NCI-H146 treated with DMSO at 0.1 percent for 48 hours (cell line): ENCODE results near the gene GSG1L.

Experiments
- DNase-seq: peaks from one replicate; lab custom pipeline; 2025; ENCODE audit not compliant: unreplicated experiment; lab: John Stamatoyannopoulos, UW

Gene GSG1L

DNA sequence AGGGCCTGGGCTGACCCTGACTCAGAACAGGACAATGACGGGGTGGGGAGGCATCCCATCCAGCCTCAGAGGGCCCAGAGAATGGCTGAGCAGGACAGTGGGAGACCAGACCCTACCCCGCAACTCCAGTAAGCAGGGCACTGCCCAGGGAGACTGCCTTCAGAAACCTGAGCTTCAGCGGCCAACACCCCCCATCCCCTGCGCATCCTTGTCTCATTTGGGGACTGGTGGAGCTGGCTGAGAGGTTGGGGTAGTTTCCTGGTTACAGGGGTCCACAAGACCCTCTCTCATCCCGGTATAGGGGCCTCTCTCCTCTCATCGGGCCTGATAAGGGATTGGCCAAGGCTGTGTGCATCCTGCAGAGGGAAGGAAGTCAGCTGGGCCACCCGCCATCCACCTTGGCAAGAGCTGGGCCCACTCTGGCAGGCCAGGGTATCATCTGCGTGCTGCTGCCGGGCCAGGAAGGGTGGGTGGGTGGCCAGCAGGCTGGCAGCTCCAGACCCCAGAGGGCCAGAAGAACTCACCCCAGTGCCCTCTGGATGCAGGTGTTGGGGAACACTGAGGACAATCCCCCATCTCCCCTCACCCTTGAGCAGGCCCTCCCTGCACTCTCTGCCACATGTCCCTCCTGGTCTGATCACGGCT, 284.5 kb downstream of the GSG1L start:
- DNase-seq: no peak

- no peak for DNase-seq
Measured at GRCh38 chr16:27778171-27778925, 285.2 kb downstream of the GSG1L start.

DNA sequence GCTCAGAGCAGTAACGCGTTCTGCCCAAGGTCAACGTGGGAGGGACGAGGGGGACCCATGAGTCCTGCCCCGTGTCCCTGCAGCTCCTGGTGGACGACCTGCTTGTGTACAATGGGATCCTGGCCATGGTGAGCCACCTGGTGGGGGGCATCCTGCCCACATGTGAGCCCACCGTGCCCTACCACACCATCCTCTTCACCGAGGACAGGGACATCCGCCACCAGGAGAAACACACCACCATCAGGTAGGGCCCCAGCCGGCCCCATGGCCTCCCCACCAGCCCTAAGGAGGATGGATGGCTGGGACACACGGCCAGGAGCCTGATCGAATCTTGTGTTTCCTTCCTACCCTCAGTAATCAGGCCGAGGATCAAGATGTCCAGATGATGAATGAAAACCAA, 286.0 kb downstream of the GSG1L start:
- no peak for DNase-seq

- no peak for DNase-seq
Measured at GRCh38 chr16:27776556-27777225, 286.8 kb downstream of the GSG1L start.

- DNase-seq: no peak
Measured at GRCh38 chr16:27775254-27775653, 288.3 kb downstream of the GSG1L start.

- DNase-seq: no peak
Measured at GRCh38 chr16:27774779-27775178, 288.7 kb downstream of the GSG1L start.

GRCh38 chr16:27773344-27773743, 290.2 kb downstream of the GSG1L start:
- no peak for DNase-seq

DNA sequence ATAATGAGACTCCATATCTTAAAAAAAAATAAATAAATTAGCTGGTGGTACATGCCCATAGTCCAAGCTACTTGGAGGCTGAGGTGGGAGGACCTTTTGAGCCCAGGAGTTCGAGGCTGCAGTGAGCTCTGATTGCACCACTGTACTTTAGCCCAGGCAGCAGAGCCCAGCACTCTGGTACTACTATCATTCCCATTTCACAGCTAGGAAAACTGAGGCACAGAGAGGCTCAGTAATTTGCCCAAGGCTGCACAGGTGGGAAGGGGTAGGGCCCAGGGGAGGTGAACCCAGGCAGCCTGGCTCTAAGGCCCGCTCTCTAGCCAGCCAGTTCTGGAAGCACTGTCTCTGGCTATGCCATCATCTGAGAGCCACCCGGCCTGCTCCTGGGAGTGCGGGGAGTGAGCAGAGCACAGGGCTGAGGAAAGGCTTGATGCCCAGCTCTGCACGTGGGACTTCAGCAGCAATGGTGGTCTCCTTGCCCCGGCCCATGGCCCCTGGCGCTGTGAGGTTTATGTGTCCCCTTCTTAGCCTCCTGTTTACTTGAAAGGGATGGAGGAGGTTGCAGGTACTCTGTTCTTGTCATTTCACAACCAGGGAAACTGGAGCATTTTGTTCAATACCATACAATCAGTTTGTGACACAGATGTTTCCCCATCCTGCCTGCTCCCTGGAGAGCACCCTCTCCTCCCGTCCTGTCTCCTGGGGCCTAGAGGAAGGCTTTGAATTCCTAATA, 291.3 kb downstream of the GSG1L start:
- DNase-seq: no peak

- no peak for DNase-seq
Measured at GRCh38 chr16:27771201-27771910, 292.2 kb downstream of the GSG1L start.

DNA sequence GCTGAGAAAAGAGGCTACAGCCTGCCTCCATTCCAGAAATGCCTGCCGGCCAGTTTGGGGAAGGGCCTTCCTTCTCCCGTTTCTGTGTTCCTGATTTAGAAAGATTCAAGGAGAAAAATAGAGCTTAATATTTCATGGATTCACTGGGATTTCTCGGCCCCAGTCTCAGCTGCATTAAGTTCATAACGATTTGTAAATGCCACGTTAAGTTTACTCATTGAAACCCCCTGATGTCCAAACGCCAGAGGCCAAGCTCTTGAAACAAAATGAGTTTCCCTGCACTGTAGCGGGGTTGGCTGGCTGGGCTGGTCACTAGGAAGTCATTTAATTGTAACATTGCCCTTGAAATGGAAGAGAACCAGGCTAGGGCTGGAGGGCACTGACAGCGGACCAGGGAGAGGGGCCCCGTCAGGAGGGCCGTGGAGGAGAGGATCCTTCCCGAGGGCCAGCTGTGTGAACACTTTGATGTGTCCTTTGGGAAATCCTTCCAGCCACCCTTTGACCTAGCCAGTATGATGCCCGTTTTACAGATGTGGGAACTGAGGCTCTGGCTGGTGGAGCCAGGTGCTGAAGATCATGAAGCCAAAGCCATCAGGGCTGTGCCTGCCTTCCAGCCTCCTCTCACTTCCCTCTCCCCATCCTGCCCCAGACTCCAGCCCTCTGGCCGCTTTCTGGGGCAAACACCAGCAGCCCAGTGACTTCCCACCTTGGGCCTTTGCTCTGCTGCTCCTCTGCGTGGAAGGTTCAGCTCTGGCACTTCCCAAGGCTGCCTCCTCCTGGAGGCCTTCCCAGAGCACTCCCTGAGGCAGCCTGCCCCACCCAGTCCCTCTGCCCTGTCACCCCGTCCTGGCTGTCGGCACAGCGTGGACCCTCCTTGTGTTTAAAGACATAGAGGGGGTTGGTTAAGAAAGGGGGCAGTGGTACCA, 293.0 kb downstream of the GSG1L start:
- no peak for DNase-seq

DNA sequence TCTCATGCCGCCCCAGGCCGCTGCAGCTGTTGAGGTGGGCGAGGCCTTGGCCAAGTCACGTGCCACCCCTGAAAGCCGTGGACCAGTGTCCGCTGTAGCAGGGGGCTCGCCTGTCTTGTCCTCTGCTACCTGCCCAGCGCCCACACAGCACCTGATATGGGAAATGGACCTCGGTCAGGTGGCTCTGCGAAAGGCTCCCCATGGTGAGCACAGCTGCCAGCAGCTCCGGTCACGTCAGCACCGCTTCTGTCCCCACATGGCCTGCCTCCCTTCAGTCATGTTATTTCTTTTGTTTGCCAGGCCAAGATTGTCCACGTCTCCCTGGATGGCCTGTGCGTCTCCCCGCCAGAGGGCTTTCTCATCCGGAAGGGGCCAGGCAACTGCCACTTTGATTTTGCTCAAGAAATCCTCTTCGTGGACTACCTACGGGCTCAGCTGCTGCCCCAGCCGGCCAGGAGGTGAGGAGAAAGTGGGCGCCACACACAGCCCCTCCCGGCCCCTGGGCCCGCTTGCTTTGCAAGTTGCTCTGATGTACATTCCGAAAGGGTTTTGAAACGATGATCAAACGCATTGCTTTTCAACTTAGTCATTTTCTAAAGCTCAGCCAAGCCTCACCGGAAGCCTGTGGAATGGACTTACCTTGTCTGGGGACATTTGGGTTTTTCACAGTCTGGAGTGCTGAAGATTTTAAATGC, 293.8 kb downstream of the GSG1L start:
- DNase-seq: peak; percentile 72

DNA sequence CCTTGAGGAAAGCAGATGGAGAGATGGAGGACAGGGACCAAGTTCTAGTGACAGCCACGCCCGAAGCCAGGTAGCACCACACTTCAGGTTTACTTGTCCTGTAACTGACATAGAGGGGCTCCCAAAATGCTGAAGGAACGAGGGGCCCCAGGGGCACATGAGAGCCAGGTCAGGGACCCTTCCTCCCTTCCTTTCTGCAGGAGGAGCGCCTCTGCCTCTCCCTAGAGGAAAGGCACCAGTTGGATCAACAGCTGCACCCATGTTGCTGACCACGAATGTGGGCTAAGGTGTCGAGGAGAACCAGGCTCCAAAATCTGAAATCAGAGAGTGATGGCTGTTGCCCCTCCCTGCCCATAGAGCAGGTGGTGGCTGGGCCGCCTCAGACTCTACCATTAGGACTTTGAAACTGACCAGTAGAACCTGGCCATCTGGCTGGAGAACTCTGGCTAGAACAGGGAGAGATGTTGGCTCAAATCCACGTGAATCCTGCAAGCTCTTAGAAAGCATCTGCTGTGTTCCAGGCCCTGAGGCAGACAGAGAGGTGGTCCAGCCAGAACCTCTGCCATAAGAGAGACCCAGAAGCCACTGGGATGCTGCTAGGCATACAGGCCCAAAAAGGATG, 294.8 kb downstream of the GSG1L start:
- DNase-seq: no peak

DNA sequence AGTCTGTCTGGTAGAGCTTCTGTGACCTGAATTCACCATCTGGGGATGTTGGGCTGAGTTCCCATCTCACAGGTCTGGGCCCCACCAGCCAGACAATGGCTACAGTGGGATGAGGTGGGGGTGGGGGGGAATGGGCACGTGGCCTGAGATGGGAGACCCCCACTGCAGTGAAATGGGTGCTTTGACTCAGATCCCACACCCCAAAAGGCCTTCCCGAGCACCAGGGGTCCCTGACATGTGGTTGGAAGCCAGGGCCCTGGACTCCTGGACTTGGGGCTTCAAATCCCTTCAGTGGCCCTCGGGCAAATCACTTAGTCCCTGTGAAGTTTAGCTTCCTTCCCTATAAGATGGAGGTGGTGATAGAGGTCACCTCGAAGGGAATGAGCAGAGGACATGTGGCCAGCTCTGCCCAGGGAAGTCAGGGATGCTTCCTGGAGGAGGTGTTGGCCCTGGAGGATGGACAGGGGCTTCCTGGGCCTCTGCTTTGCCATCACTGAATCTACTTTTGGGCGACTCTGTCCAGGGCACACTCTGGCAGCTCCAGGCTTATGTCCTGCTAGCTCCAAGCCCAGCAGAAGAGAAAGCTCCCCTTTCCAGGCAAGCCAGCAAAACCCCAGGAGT, 295.4 kb downstream of the GSG1L start:
- no peak for DNase-seq

DNA sequence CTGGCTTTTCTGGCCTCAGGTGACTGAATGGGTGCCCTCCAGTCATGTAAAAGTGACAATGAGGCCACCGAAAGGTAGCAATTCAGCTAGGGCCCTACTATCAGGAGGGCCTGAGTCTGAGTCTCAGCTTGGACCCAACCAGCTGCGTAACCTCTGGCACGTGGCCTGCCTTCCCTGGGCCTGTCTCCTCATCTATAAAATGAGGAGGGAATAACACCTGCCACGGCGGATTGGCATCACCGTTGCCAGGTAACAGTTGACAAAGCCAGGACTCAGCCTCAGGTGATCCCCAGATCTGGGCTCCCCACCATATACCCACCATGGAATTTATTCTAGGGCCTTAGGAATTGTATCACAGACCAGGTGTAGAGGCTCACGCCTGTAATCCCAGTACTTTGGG, 296.4 kb downstream of the GSG1L start:
- no peak for DNase-seq

- DNase-seq: no peak
Measured at GRCh38 chr16:27766236-27766925, 297.1 kb downstream of the GSG1L start.

- no peak for DNase-seq
Measured at GRCh38 chr16:27764869-27765675, 298.4 kb downstream of the GSG1L start.

GRCh38 chr16:27764427-27764826, 299.1 kb downstream of the GSG1L start:
- no peak for DNase-seq
